GM19455 (cell line): ENCODE data around the gene DMRTC2.
A peak's percentile ranks its signal among the peaks of the same experiment; 100 is the strongest.

ENCODE experiments used
- ATAC-seq: cut with Tn5 transposase; IDR thresholded peaks from one replicate; pipeline ENCODE4 v1.9.1; 2021; ENCODE audit not compliant: unreplicated experiment

The DMRTC2 gene

DNA sequence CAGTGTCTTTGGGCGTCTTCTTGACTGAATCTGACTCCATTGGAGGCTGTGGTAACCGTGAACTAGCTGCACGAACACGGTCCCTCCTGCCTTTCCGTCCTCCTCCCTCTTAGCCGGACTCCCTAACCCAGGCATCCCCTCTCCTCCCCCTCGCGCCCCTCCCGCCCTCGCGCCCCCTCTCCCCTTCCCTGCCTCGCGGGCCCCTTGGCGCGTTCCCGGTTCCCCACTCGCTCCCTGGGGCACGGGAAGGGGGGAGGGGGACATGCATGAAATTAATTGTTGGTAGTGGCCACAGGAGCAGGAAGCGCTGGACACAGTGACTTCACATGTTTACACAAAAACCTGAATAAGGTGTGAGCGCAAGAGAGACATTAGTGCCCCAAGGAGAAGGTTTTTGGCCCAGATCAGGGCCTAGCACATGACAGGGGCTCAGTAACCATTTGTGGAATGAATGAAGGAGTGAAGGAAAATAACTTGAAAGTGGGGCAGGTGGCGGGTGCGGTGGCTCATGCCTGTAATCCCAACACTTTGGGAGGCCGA, 279 bp downstream of the DMRTC2 start:
- ATAC-seq = no peak

DNA sequence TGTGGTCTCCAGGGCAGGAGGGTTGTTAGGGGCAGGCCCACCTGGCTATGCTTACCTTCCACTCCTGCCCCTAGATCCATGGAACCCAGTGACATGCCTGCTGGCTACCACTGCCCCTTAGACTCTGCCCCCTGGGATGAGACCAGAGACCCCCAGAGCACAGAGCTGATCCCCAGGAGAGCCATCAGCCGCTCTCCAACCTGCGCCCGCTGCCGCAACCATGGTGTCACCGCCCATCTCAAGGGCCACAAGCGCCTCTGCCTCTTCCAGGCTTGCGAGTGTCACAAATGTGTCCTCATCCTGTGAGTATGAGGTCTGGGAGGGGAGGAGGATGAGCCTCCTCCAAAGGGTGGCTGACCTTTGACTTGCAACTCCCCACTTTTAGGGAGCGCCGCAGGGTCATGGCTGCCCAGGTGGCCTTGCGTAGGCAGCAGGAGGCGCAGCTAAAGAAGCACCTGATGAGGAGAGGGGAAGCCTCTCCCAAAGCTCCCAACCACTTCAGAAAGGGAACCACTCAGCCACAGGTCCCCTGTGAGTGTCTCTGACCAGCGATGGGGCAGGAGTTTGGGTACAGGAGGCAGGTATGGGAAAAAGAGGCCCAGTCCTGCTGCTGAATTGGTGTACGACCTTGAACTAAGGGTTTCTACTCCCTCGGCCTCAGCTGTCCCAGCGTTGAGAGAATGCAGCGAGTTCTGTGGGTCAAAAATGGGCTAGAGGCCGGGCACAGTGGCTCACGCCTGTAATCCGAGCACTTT, 2.7 kb downstream of the DMRTC2 start:
- ATAC-seq = no peak

DNA sequence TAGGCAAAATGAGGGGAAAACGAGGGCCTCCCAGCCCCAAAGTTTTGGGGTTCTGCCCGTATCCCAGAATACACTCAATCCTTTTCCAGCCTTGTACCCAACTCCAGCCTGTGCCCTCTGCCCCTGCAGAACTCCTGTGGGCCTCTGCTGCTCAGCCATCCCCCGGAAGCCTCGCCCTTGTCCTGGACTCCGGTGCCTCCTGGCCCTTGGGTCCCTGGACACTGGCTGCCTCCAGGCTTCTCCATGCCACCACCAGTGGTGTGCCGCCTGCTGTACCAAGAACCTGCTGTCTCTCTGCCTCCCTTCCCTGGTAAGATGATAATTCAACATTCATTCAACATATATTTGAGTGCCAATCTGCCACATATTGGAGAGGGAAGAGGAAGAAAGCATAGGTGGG, 3.8 kb downstream of the DMRTC2 start:
- ATAC-seq = no peak

DNA sequence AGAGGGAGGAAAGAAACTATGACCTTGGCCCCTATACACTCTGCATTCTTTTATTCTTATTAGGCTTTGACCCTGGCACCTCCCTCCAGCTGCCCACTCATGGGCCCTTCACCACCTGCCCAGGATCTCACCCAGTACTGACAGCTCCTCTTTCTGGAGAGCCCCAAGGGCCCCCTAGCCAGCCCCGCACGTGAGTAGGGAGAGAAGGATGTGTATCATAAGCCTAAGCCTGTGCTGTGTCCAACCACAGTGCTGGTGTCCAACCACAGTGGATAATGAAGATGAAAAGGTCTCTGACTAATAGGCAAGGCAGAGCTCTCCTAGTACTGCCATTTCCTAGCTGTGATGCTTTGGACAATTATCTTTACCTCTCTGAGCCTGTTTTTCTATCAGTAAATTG, 4.2 kb downstream of the DMRTC2 start:
- ATAC-seq = no peak

DNA sequence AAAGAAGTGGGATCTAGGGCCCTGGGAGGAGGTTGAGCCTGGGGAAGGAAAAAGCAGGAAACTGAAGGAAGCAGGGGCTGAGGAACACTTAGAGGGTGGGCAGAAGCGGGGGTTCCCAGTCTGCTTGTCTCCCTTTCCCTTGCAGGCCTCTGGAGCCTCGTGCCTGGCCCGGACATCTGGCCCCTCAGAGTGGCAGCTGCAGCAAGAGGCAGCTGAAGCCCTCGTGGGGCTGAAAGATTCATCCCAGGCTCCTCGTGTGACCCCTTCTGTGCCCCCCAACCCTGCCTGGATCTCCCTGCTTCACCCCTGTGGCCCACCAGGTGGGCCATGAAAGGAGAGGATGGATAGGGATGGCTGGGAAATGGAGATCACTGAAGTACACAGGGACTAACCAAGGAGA, 5.5 kb downstream of the DMRTC2 start:
- ATAC-seq = no peak

DNA sequence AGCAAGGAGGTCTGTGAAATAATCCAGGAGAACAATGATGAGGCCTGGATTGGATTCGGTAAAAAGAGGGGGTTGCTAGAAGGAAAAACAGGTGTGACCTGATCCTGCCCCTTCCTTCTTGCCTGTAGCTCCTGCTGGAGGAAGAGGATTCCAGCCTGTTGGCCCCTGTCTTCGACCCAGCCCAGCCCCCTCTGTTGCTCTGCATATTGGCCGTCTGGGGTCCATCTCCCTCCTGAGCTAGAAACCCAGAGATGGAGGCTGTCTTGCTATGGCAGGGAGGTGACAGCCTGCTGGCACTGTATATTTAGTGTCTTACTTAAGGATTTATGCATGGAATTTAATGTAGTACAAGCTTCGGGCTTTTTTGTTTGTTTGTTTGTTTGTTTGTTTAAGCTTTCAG, 6.6 kb downstream of the DMRTC2 start:
- no peak for ATAC-seq

DNA sequence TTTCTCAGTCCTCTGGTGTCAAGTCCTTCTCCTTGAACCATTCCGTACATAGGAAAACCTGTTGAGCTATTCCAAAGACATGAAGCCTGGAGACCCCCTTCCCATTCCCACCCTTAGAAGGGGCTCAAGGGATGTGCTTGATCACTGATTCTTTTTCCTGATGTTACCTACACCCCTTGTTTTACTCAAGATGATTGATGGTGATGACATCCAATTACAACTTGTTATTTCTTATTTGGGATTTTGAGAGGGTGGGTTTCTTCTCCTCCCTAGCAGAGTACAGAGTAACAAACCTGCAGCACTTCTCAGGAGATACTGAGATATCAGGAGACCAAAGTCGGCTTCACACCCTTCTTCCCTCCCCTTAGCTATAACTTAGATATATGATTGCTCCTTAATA, 8.5 kb downstream of the DMRTC2 start:
- ATAC-seq = no peak

DNA sequence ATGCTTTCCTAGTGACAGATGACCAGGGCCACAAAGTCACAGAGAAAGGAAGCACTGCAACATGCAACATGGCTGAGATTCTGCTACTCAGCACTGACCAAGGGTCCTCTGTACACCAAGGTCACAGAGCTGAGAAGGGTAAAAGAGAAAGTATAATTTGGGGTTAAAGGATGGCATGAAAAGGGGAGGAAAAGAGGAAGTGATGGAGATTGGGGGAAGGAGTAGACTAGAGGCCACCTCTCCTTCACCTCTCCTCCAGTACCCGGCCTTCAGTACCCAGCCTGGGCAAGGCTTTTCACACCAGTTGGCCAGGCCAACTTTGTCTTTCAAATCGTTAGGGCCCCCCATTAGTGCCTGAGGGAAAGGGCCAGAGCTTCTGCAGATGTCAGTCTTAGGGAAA, 8.9 kb downstream of the DMRTC2 start:
- ATAC-seq = no peak

DNA sequence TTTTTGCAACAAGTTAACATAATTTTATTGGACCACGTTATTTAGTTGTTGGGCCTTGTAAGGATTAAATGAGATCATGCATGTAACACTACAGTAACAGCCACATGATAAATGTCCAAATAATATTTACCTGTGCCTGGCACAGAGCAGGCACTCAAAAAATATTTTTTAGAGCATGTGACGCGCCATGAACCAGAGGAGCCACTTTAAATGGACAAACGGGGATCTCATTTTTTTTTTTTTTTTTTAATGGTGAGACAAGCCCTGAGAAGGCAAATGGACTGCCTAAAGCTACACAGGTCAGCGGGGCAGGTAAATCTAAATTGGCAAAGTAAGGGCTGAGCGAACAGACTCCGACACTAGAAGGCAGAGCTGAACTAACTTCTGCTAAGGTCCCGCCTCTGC, 14.4 kb downstream of the DMRTC2 start:
- no peak for ATAC-seq

DNA sequence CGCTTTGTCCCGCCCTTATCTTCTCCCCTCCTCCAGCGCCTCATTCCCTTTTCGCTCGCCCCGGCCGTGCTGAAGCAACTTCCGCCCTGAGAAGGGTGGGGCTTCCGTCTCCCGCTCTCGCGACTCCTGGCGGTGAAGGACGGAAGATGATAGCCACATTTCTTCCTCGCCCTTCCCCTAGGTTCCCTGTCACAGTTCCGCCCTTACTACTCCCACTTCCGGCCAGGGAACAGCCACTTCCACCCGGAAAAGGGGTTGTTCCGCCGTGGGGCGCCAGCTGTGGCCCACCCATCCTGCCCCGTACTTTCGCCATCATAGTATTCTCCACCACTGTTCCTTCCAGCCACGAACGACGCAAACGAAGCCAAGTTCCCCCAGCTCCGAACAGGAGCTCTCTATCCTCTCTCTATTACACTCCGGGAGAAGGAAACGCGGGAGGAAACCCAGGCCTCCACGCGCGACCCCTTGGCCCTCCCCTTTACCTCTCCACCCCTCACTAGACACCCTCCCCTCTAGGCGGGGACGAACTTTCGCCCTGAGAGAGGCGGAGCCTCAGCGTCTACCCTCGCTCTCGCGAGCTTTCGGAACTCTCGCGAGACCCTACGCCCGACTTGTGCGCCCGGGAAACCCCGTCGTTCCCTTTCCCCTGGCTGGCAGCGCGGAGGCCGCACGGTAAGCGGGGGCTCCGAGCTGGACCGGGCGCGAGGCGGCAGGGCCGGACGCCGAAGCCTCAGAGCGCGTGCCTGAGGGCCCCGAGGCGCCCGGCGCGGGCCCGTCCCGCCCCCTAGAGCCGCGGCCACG, 15.0 kb downstream of the DMRTC2 start, which contains the start of gene RPS19:
Gene RPS19 (plus strand): TSS at position 638 of the 801 bp plus-strand sequence. CDS start 520 bp downstream, outside the sequence.
- ATAC-seq = peak; percentile 76

DNA sequence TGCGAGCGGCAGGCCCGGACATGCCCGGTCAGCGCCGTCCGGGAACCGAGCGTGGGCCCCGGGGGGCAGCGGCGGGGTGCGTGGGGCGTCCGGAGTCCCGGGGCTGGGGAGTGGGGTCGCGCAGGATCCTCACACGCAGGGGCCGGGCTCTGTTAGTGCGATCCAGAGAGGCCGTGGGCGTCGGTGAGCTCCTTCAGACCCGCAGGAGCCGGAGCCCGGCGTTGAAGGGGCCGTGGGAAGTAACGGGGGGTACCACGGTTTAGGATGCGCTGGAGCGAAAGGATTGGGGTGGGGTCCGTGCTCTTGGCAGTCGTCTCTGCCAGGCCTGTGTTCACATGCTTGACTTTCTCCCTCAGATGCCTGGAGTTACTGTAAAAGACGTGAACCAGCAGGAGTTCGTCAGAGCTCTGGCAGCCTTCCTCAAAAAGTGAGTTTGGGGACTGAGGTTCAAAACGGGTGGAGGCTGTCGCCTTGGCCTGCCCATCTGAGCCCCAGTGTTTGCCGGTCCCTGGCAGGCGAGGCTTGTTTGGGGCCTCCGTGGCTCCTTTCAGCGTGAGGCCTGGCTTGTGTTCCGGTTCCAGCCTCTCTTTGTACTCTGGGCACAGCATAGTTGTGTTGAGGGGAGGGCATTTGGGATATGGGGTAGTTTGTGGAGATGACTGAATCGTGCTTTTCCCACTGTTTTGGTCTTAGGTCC, 15.7 kb downstream of the DMRTC2 start:
- ATAC-seq = no peak

DNA sequence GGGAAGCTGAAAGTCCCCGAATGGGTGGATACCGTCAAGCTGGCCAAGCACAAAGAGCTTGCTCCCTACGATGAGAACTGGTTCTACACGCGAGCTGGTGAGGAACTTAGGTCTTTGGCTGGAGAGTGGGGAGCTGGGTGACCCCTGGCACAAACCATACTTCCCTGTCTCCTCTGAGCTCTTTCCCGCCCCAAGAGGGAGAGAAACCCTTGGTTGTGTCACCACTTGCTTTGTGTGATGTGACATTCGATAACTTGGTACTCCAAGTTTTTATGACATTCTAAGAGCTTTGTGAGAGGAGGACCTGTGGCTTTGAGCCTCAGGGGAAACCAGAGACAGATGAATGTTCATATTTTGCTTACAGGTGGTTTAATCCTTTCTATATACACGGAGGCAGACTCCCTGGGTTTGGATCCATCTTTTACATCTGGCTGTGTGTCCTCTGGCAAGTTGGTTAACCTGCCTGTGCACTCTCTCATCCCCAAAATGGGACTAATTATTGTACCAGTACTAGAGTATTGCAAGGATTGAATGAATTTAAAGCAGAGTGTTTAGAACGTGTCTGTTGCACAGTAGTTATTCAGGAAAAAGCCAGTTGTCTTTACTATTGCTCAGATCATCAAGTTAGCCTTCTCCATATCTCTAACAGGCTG, 16.4 kb downstream of the DMRTC2 start:
- ATAC-seq = no peak

DNA sequence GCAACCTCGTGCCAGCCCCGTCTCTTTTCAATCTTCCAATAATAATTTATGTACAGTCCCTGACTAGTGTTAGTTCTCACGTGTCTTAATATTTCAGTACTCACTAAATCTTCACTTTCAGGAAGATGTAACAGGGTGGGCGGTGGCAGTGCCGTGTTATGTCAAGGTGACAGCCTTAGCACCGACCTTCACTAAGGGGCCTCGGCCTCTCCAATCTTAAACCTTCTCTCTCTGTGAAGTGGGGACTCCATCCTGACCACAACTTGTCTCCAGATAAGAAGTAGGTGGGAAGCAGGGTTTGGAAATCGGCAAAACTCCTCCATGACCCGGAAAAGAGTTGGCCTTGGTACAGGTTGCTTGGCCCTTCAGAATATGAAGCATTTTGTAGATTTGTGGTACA, 17.0 kb downstream of the DMRTC2 start:
- ATAC-seq = no peak

DNA sequence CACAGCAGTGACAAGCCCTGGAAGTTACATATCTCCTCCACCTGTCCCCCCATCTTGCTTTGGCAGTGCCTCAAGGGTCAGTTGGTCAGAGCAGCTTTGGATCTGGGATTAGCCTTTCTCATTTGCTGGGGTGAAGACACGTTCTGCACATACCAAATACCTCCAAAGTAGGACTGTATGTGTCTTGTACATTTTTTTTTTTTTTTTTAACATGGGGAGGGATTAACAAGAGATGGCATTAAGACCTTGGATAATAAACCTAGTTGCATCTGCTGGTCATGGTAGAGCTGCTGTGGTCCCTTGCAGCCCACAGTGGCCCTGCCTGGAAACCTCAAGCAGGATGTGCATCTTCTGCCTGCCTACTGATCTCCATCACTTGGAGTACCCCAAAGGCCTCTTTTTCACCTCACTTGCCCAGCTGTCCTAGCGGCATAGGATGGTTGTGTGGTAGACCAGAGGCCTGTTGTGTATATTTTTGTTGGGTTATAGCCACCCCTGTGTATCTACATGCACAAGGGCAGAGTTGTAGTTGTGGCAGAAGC, 17.7 kb downstream of the DMRTC2 start:
- no peak for ATAC-seq

DNA sequence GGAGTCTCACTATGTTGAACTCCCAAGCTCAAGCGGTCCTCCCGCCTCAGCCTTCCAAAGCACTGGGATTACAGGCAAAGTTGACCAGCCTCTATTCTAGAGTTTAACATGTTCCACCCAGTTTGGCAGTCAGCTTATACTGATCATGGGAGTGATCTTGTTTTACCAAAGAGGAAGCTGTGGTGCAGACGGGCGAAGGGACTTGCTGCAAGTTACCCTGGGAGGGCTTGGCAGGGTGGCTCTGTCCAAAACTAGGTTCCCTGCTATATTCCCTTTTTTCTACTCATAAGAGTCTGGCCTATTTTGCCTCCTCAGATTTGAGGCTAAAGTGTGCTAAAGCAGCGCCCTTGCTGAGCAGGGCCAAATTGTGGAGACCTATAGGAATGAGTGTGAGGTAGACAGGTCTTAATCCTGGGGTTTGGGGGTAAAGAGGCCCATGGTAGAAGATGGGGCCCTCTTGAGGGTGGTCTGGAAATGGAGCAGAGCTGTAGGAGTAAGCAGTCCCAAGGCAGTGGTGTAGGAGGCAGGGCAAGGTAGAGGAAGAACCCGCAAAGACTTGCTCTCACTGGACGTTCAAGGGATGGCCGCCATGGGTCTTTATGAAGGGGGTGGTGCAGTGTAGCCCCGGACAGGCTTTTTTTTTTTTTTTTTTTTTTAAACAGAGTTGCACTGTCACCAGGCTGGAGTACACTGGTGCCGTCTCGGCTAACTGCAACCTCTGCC, 18.5 kb downstream of the DMRTC2 start:
- ATAC-seq = no peak

DNA sequence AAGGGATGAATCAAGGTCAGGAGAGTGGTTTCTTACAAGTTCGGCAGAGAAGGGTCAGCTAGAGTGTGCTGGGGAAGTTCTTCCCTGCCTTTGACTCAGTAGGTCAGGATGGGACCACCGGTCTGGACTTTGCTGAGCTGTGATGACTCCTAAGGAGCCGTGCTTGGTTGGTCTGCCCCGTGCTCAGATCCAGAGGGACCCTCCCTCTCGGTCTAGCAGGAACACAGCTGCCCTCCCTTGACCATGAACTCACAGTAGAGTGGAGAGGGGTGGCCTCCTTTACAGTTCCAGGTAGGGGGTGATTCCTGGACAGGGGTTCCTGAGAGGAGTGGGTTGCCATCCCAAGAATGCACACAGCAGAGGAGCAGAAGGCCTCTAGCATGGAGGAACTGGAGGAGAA, 19.5 kb downstream of the DMRTC2 start:
- ATAC-seq = no peak

DNA sequence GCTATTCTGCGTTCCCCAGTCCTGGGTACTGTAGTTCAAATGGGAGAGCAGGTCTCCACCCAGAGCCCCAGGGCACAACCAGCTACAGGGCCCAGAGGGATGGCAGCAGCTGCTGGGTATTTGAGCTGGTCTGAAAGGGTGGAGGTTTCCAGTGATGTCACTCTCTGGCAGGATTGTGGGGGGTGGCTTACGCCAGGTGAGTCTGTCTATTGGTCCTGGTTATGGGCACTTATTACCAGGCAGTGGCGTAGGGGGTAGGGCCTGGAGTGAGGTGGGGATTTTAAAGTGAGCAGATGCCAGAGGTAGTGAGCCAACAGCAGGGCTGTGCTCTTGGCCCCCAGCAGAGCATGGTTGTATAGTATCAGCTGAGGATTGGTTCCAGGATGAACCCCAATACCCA, 21.4 kb downstream of the DMRTC2 start:
- ATAC-seq = no peak

DNA sequence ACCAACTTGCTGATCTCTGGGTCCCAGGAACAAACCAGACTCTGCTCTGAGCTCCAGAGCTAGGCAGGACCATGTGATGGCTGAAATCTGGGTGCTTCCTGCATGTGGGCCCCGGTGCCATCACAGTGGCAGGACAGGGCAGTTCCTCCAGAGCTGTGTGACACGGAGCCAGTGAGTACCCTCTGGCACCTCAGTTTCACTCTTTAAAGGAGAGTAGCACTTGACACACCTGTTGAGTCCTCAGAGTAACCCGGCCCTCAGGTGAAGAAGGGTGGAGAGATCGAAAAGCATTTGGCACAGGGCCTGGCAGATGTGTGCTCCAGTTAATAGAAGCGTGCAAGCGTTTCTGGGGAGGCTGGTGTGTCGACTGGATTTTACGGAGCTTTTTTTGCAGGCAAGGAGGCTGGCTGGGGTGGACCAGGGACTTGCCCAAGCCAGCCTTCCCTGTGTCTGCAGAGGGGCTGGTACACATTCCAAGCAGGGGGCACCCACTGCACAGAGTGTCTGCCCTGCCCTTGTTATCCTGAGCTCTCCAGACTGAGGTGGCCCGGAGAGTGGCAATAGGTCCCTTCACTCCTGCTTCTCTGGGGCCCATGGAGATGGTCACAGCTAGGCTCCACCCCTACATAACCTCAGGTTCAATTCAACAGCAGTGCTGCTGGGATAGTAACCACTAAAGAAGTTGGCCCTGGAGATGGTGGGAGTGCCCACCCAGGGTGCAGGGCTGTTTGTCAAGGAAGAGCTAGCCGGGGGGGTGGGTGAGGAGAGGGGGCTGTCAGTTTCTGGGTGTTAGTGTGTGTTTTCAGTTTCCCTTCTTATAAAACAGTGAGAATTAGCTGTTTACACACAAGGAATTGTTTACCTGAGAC, 23.5 kb downstream of the DMRTC2 start:
- no peak for ATAC-seq

DNA sequence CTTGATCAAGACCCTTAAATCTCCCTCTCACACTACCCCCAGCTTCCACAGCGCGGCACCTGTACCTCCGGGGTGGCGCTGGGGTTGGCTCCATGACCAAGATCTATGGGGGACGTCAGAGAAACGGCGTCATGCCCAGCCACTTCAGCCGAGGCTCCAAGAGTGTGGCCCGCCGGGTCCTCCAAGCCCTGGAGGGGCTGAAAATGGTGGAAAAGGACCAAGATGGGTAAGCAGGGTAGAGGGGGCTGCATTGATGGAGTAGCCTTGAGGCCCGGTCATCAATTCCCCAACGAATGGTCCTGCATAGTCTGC, 24.1 kb downstream of the DMRTC2 start:
- ATAC-seq = no peak
